ENCODE results near the gene RSPO3.

The RSPO3 gene

DNA sequence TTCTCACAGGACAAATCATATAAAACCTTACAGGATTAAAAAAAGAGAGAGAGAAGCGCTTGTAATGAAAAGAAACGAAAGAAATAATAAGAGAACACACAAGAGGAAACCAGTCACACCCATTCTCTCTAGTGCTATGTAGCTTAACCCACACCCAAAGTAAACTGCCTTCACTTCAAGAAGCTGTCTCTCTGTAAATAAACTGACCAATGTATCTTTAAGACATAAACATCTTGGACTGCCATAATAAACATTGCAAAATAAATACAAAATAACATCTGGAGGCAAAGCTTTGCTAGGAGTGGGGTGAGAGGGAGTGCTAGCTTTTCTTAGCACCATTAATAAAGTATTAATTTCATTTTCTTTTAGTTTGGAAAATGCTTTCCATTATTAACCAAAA, 86.6 kb downstream of the RSPO3 start:
- Histone ChIP-seq H4K20me1 (ENCODE audit: insufficient read depth) (no peaks in the 10 kb centered on the region), H3K27me3 (ENCODE audit: insufficient read depth, low read depth) (no peaks in the 10 kb centered on the region), H3K79me2 (ENCODE audit: insufficient read depth, low read depth) (no peaks in the 10 kb centered on the region), H3K4me1 (ENCODE audit: low read depth, poor library complexity, severe bottlenecking) (no peaks in the 10 kb centered on the region), H3K4me2 (no peak overlapping the region), H3K9ac (no peak overlapping the region), H3K36me3 (ENCODE audit: insufficient read depth) (no peaks in the 10 kb centered on the region), H3K4me3 (IDR thresholded peaks at IDR 0.05; ENCODE audit: insufficient read depth, low read depth, low read length) (no peak overlapping the region), H3K27ac (no peak overlapping the region), H2AFZ (ENCODE audit: low read depth) (no peak overlapping the region)
- TF ChIP-seq, protein P1, sequence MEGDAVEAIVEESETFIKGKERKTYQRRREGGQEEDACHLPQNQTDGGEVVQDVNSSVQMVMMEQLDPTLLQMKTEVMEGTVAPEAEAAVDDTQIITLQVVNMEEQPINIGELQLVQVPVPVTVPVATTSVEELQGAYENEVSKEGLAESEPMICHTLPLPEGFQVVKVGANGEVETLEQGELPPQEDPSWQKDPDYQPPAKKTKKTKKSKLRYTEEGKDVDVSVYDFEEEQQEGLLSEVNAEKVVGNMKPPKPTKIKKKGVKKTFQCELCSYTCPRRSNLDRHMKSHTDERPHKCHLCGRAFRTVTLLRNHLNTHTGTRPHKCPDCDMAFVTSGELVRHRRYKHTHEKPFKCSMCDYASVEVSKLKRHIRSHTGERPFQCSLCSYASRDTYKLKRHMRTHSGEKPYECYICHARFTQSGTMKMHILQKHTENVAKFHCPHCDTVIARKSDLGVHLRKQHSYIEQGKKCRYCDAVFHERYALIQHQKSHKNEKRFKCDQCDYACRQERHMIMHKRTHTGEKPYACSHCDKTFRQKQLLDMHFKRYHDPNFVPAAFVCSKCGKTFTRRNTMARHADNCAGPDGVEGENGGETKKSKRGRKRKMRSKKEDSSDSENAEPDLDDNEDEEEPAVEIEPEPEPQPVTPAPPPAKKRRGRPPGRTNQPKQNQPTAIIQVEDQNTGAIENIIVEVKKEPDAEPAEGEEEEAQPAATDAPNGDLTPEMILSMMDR (conservative IDR thresholded peaks at IDR 0.05; ENCODE audit: low read depth, low read length) = no peak

DNA sequence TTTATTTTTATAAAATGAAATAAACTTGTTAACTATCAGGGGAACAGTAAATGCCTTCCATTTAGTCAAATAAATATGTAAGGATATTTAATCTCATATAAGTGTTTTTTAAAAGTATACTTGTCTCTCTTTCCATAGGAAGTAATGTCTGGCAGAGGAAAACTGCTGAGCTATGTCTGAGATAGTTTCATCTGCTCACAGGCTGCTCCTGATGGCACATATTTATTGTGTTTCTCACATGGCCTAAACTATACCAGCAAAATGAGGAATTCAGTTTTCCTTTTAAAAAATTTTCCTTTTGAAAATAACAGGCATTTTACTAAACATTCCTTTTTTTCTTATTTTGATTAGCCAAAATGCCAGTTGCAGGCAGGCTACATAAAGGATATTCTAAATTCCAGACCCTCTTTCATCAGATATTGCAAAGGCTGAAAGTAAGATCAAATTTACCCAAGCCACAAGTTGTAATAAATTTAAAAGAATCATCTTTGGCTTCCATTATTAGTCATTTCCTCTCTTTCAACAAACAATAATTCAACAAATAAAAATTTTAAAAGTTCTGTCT, 88.1 kb downstream of the RSPO3 start:
- no peak overlapping the region for H3K27ac ChIP-seq
- no peak overlapping the region for H3K4me2 ChIP-seq
- H3K4me1 ChIP-seq (ENCODE audit: low read depth, poor library complexity, severe bottlenecking) = no peaks in the 10 kb centered on the region
- H3K36me3 ChIP-seq (ENCODE audit: insufficient read depth) = no peaks in the 10 kb centered on the region
- no peaks in the 10 kb centered on the region for H3K79me2 ChIP-seq (ENCODE audit: insufficient read depth, low read depth)
- no peak overlapping the region for H3K4me3 ChIP-seq (IDR thresholded peaks at IDR 0.05; ENCODE audit: insufficient read depth, low read depth, low read length)
- no peak overlapping the region for H2AFZ ChIP-seq (ENCODE audit: low read depth)
- TF ChIP-seq, protein P1 (conservative IDR thresholded peaks at IDR 0.05; ENCODE audit: low read depth, low read length) = no peak
- H3K9ac ChIP-seq = no peak overlapping the region
- H3K27me3 ChIP-seq (ENCODE audit: insufficient read depth, low read depth) = no peaks in the 10 kb centered on the region
- H4K20me1 ChIP-seq (ENCODE audit: insufficient read depth) = no peaks in the 10 kb centered on the region

DNA sequence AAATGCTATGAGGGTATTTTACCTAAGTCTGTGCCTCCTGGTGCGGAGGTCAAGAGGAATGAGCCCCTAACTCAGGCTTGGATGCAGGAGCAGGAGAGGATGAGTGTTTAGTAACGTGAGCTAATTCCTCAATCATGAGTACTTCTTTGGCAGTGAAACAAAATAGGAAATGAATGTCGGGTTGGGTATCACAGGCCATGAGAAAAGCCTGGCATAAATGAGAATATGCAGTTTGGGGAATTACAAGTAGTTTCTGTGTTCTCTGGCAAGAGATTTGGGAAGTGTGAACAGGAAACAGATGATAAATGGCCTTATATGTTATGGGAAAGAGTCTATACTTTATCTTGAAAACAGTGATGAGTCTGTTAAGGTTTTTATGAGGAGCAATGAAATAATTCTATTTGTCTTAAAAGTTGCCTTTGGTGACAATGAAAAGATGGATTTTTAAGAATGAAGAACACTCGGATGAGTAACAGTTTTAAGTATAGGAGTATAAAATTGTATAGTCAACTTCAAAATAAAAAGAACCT, 89.2 kb downstream of the RSPO3 start:
- Histone ChIP-seq H3K27me3 (ENCODE audit: insufficient read depth, low read depth) (no peaks in the 10 kb centered on the region), H3K27ac (no peak overlapping the region), H3K36me3 (ENCODE audit: insufficient read depth) (no peaks in the 10 kb centered on the region), H3K9ac (no peak overlapping the region), H3K4me3 (IDR thresholded peaks at IDR 0.05; ENCODE audit: insufficient read depth, low read depth, low read length) (no peak overlapping the region), H3K79me2 (ENCODE audit: insufficient read depth, low read depth) (no peaks in the 10 kb centered on the region), H2AFZ (ENCODE audit: low read depth) (no peak overlapping the region), H4K20me1 (ENCODE audit: insufficient read depth) (no peaks in the 10 kb centered on the region), H3K4me2 (no peak overlapping the region), H3K4me1 (ENCODE audit: low read depth, poor library complexity, severe bottlenecking) (no peaks in the 10 kb centered on the region)
- TF ChIP-seq, protein P1 (conservative IDR thresholded peaks at IDR 0.05; ENCODE audit: low read depth, low read length) = no peak

DNA sequence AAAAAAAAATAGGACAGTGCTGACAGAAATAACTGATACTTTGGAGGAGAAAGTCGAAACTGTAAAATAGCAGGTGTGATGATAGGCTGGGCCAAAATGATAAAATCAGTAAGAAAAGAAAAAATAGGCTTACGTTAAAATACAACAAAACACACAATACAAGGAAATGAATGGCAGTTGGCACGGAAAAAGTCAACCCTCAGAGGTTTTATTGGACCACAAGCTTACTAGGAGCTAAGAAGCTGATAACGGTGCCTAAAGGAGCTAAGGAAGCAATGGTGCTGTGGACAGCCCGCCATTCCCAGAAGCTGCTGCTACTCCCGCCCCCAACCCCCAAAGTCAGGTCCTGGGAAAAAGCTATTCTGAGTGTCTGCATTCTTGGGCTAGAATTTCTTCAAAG, 92.3 kb downstream of the RSPO3 start:
- no peak overlapping the region for H3K4me2 ChIP-seq
- H2AFZ ChIP-seq (ENCODE audit: low read depth) = no peak overlapping the region

More for the DNA sequence above, 92.3 kb downstream of the RSPO3 start:
- no peaks in the 10 kb centered on the region for H4K20me1 ChIP-seq (ENCODE audit: insufficient read depth)
- H3K27me3 ChIP-seq (ENCODE audit: insufficient read depth, low read depth) = no peaks in the 10 kb centered on the region
- no peak overlapping the region for H3K9ac ChIP-seq
- TF ChIP-seq, protein P1 (conservative IDR thresholded peaks at IDR 0.05; ENCODE audit: low read depth, low read length) = no peak
- no peaks in the 10 kb centered on the region for H3K4me1 ChIP-seq (ENCODE audit: low read depth, poor library complexity, severe bottlenecking)
- no peaks in the 10 kb centered on the region for H3K36me3 ChIP-seq (ENCODE audit: insufficient read depth)
- H3K4me3 ChIP-seq (IDR thresholded peaks at IDR 0.05; ENCODE audit: insufficient read depth, low read depth, low read length) = no peak overlapping the region
- H3K79me2 ChIP-seq (ENCODE audit: insufficient read depth, low read depth) = no peaks in the 10 kb centered on the region
- H3K27ac ChIP-seq = no peak overlapping the region
